ENCODE results near the gene ALDH1L1. TPM values are rescaled to one million over a fixed set of nuclear protein-coding genes. Genes with fewer than 3 reads are reported as not detected.
A peak's percentile ranks its signal among the peaks of the same experiment; 100 is the strongest.
"Not testable (repeated sequence)": the region's sequence is repeated elsewhere in the genome, so short reads cannot be mapped to it uniquely, and the experiment has no call there.

The ALDH1L1 gene
- total RNA-seq, 4 donors from 2014 or later = 19.2 to 39.9 (median 25.9) TPM

- TF ChIP-seq POLR2AphosphoS5 (IDR thresholded peaks at IDR 0.05) (no peak), EP300 (IDR thresholded peaks at IDR 0.05) (no peak), POLR2A (IDR thresholded peaks at IDR 0.05; ENCODE audit: low read depth) (no peak), CTCF (IDR thresholded peaks at IDR 0.05) (no peak)
- Histone ChIP-seq H3K4me1 (no peaks in the 10 kb centered on the region), H3K4me3 (no peak overlapping the region), H3K27ac (replicated peaks in 1 of 4) (no peak overlapping the region), H3K9me3 (peaks cover 0 to 3% (median 0%) of the 10 kb centered on the region in 4 donors), H3K27me3 (no peaks in the 10 kb centered on the region), H3K36me3 (peaks cover 0 to 5% (median 2%) of the 10 kb centered on the region in 4 donors)
- DNase-seq (ENCODE audit: extremely low spot score) = no peak
- intact Hi-C loops (cut with DNase I) = no loop called here
Measured at GRCh38 chr3:126076140-126076539, 104.2 kb downstream of the ALDH1L1 start.

GRCh38 chr3:126070146-126070545 is 110.2 kb downstream of the ALDH1L1 start:
- H3K27me3 ChIP-seq = no peaks in the 10 kb centered on the region
- TF ChIP-seq CTCF (IDR thresholded peaks at IDR 0.05) (no peak), POLR2A (IDR thresholded peaks at IDR 0.05; ENCODE audit: low read depth) (no peak), POLR2AphosphoS5 (IDR thresholded peaks at IDR 0.05) (no peak), EP300 (IDR thresholded peaks at IDR 0.05) (no peak)
- H3K9me3 ChIP-seq = peaks cover 0 to 3% (median 0%) of the 10 kb centered on the region in 4 donors
- H3K27ac ChIP-seq (replicated peaks in 1 of 4) = no peak overlapping the region
- intact Hi-C loops (cut with DNase I) = no loop called here
- H3K36me3 ChIP-seq = peaks cover 16 to 24% (median 21%) of the 10 kb centered on the region in 4 donors
- H3K4me1 ChIP-seq = no peaks in the 10 kb centered on the region
- no peak for DNase-seq (ENCODE audit: extremely low spot score)
- H3K4me3 ChIP-seq = no peak overlapping the region
- 82% methylated on average over 9 of the region's 10 CpGs for WGBS

GRCh38 chr3:126067959-126068358 is 112.4 kb downstream of the ALDH1L1 start:
- TF ChIP-seq POLR2AphosphoS5 (IDR thresholded peaks at IDR 0.05) (no peak), EP300 (IDR thresholded peaks at IDR 0.05) (no peak), POLR2A (IDR thresholded peaks at IDR 0.05; ENCODE audit: low read depth) (no peak), CTCF (IDR thresholded peaks at IDR 0.05) (no peak)
- Histone ChIP-seq H3K9me3 (no peaks in the 10 kb centered on the region), H3K4me1 (no peaks in the 10 kb centered on the region), H3K27me3 (no peaks in the 10 kb centered on the region), H3K27ac (replicated peaks in 1 of 4) (no peak overlapping the region), H3K4me3 (no peak overlapping the region), H3K36me3 (peaks cover 16 to 24% (median 20%) of the 10 kb centered on the region in 4 donors)
- DNase-seq (ENCODE audit: extremely low spot score) = no peak
- intact Hi-C loops (cut with DNase I) = no loop called here
- 96% methylated on average over 7 of the region's 8 CpGs for WGBS

GRCh38 chr3:126066676-126067075 is 113.7 kb downstream of the ALDH1L1 start:
- WGBS = 91% methylated on average over 3 of the region's 6 CpGs
- DNase-seq (ENCODE audit: extremely low spot score); intact Hi-C loops (cut with DNase I); H3K4me3 ChIP-seq; H3K27me3 ChIP-seq; H3K27ac ChIP-seq (replicated peaks in 1 of 4); H3K4me1 ChIP-seq; H3K9me3 ChIP-seq: not testable (repeated sequence)
- peaks cover 16 to 24% (median 19%) of the 10 kb centered on the region in 4 donors for H3K36me3 ChIP-seq

GRCh38 chr3:126065876-126066275 is 114.5 kb downstream of the ALDH1L1 start:
- 100% methylated on average over 2 of the region's 3 CpGs for WGBS
- TF ChIP-seq POLR2A (IDR thresholded peaks at IDR 0.05; ENCODE audit: low read depth) = no peak
- intact Hi-C loops (cut with DNase I) = no loop called here

GRCh38 chr3:126064627-126065258 is 115.6 kb downstream of the ALDH1L1 start:
- peaks cover 0 to 4% (median 0%) of the 10 kb centered on the region in 4 donors for H3K4me1 ChIP-seq
- peak; percentile 83 for DNase-seq (ENCODE audit: extremely low spot score)
- no peaks in the 10 kb centered on the region for H3K9me3 ChIP-seq
- intact Hi-C loops (cut with DNase I) = no loop called here
- no peak overlapping the region for H3K4me3 ChIP-seq
- no peaks in the 10 kb centered on the region for H3K27me3 ChIP-seq
- no peak overlapping the region for H3K27ac ChIP-seq (replicated peaks in 1 of 4)
- no peak for TF ChIP-seq EP300 (IDR thresholded peaks at IDR 0.05)
- no peak for TF ChIP-seq POLR2A (IDR thresholded peaks at IDR 0.05; ENCODE audit: low read depth)
- TF ChIP-seq POLR2AphosphoS5 (IDR thresholded peaks at IDR 0.05) = no peak
- no peak for TF ChIP-seq CTCF (IDR thresholded peaks at IDR 0.05)
- 62% methylated on average over 10 of the region's 10 CpGs for WGBS
- H3K36me3 ChIP-seq = peaks cover 17 to 28% (median 19%) of the 10 kb centered on the region in 4 donors

More at GRCh38 chr3:126065876-126066275, 114.5 kb downstream of the ALDH1L1 start:
- H3K4me3 ChIP-seq = no peak overlapping the region
- no peaks in the 10 kb centered on the region for H3K27me3 ChIP-seq
- H3K9me3 ChIP-seq = no peaks in the 10 kb centered on the region
- DNase-seq (ENCODE audit: extremely low spot score) = peak; percentile 86
- peaks cover 16 to 24% (median 19%) of the 10 kb centered on the region in 4 donors for H3K36me3 ChIP-seq
- H3K27ac ChIP-seq (replicated peaks in 1 of 4) = no peak overlapping the region
- H3K4me1 ChIP-seq = peaks cover 0 to 2% (median 0%) of the 10 kb centered on the region in 4 donors
